Measurements from ENCODE around the gene HECW1.

- no peak for TF ChIP-seq CTCF (conservative IDR thresholded peaks at IDR 0.05 in 1 of 2, IDR thresholded peaks at IDR 0.05 in 1 of 2; ENCODE audit: extremely low read depth in 1 of 2, insufficient read depth in 1 of 2, low read depth in 1 of 2, low read length in 2 of 2)
- TF ChIP-seq EZH2 (IDR thresholded peaks at IDR 0.05; ENCODE audit: borderline replicate concordance, low read length): no peak
These were observed 364.4 kb downstream of the HECW1 start for GRCh38 chr7:43476896-43477295.

Data from mammary epithelial cell (primary cell).